PC-3 (cell line): ENCODE measurements around the gene MYH15. TPM values are rescaled to one million over a fixed set of nuclear protein-coding genes. Genes with fewer than 3 reads are reported as not detected.
A peak's percentile ranks its signal among the peaks of the same experiment; 100 is the strongest.

Source experiments
- ATAC-seq: fragments of 200-7000 bp; cut with Tn5 transposase; 2 replicates; pipeline ENCODE4 v1.9.1; 2020; ENCODE audit warnings: mild to moderate bottlenecking, moderate library complexity
- BruUV-seq: library from RNA; stranded (reverse); fragments of 400-500 nt; replicated peaks from 2 replicates; lab custom pipeline; 2021; lab: Mats Ljungman, UMichigan
- CTCF ChIA-PET: fragments of 300-600 bp; sonication (Branson Sonifier 250); formaldehyde crosslinking; loops from one replicate; lab custom pipeline; 2022; ENCODE audit warnings: antibody characterized with exemption; lab: Charles Lee
- POLR2A ChIA-PET: fragments of 300-600 bp; sonication (Branson Sonifier 250); formaldehyde crosslinking; loops from one replicate; lab custom pipeline; 2022; ENCODE audit warnings: antibody characterized with exemption; ENCODE audit not compliant: unreplicated experiment; lab: Charles Lee
- DNase-seq: peaks from one replicate; pipeline ENCODE4 v3.0.0-alpha.2; 2015
- H2AFZ ChIP-seq: fragments of 300-600 bp; sonication (generic); 2 replicates; pipeline ENCODE4 v1.6.0; 2016; ENCODE audit warnings: antibody characterized with exemption, low read length
- H3F3A ChIP-seq: fragments of 300-600 bp; sonication (generic); one replicate; pipeline ENCODE4 v1.6.0; 2017; ENCODE audit warnings: antibody characterized with exemption, low read length, control low read depth, mild to moderate bottlenecking; ENCODE audit not compliant: unreplicated experiment
- H3K27ac ChIP-seq: fragments of 300-600 bp; sonication (generic); 2 replicates; pipeline ENCODE4 v1.5.1; 2016; ENCODE audit warnings: mild to moderate bottlenecking, low read length
- H3K27me3 ChIP-seq: fragments of 300-600 bp; sonication (generic); 2 replicates; pipeline ENCODE4 v1.6.1; 2016; ENCODE audit warnings: low read length, mixed read lengths
- H3K36me3 ChIP-seq: fragments of 300-600 bp; sonication (generic); 2 replicates; pipeline ENCODE4 v1.6.1; 2016; ENCODE audit warnings: low read depth, mixed run types, low read length, mixed read lengths
- H3K4me1 ChIP-seq: fragments of 300-600 bp; sonication (generic); 2 replicates; pipeline ENCODE4 v1.5.1; 2016; ENCODE audit warnings: low read length; ENCODE audit not compliant: insufficient read depth
- H3K4me2 ChIP-seq: fragments of 300-600 bp; sonication (generic); 2 replicates; pipeline ENCODE4 v1.6.0; 2016; ENCODE audit warnings: low read length
- H3K4me3 ChIP-seq: fragments of 300-600 bp; sonication (generic); 2 replicates; pipeline ENCODE4 v1.5.1; 2016; ENCODE audit warnings: mild to moderate bottlenecking, low read length, mixed read lengths
- H3K79me2 ChIP-seq: fragments of 300-600 bp; sonication (generic); 2 replicates; pipeline ENCODE4 v1.6.1; 2017; ENCODE audit warnings: low read length, mixed read lengths
- H3K9ac ChIP-seq: fragments of 300-600 bp; sonication (generic); 2 replicates; pipeline ENCODE4 v1.6.0; 2016; ENCODE audit warnings: mild to moderate bottlenecking, low read length
- H3K9me2 ChIP-seq: fragments of 300-600 bp; sonication (generic); replicated peaks from 2 replicates; pipeline ENCODE4 v1.6.1; 2016; ENCODE audit warnings: mixed run types, low read length, mixed read lengths
- H3K9me3 ChIP-seq: fragments of 300-600 bp; sonication (generic); 2 replicates; pipeline ENCODE4 v1.6.1; 2016; ENCODE audit warnings: low read length, mixed read lengths
- H4K20me1 ChIP-seq: fragments of 300-600 bp; sonication (generic); 2 replicates; pipeline ENCODE4 v1.6.1; 2016; ENCODE audit warnings: low read length, mixed read lengths
- CTCF ChIP-seq: fragments of 300-600 bp; sonication (generic); conservative IDR thresholded peaks from 2 replicates; pipeline ENCODE4 v1.5.1; 2017; ENCODE audit warnings: antibody characterized with exemption, low read depth, mild to moderate bottlenecking, low read length
- EZH2 ChIP-seq: fragments of 300-600 bp; sonication (generic); IDR thresholded peaks from one replicate; pipeline ENCODE4 v1.6.1; 2017; ENCODE audit warnings: antibody characterized with exemption, mild to moderate bottlenecking, low read length; ENCODE audit not compliant: unreplicated experiment
- EZH2phosphoT487 ChIP-seq: fragments of 300-600 bp; sonication (generic); IDR thresholded peaks from 2 replicates; pipeline ENCODE4 v1.6.1; 2018; ENCODE audit warnings: mild to moderate bottlenecking, antibody characterized with exemption, low read length, borderline replicate concordance
- intact Hi-C: fragments of 100-400 bp; cut with micrococcal nuclease; formaldehyde crosslinking; loops from 2 replicates; pipeline ENCODE4 v1.9.0; 2023
- total RNA-seq: library from RNA; depleted of rRNA; stranded (reverse); fragments of >200 nt; gene quantifications from 2 replicates; pipeline ENCODE4 v1.2.3, GENCODE V29; 2014

Gene MYH15
- total RNA-seq, 1 experiment from 2014 or later, result 2.4 TPM

DNA sequence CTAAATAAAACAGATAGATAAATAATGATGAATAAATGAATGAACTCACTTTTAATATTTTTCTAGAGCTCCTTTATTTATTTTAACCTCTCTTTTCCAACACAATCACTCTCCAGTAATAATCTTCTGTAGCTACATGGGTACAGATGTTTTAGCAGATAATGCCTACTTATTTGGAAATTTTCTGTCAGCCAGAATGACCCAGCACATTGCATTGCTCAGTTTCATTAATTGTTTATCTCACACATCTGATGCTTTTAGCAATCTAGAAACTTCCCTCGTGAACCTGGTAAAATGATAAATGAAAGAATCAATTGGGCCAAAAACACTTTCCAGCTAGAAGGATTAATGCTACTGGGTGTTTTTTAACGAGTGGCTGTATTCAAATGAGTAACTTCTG is 14.9 kb upstream of the MYH15 start:
- POLR2A ChIA-PET, result no interaction called here
- Histone ChIP-seq H2AFZ (no peak overlapping the region), H3K79me2 (no peaks in the 10 kb centered on the region), H3K27me3 (no peaks in the 10 kb centered on the region), H3K4me3 (no peak overlapping the region), H3K4me2 (no peak overlapping the region), H3K27ac (no peak overlapping the region), H3K36me3 (no peaks in the 10 kb centered on the region), H3K9me2 (no peaks in the 10 kb centered on the region), H4K20me1 (no peaks in the 10 kb centered on the region), H3F3A (no peaks in the 10 kb centered on the region), H3K4me1 (no peaks in the 10 kb centered on the region), H3K9ac (no peak overlapping the region), H3K9me3 (no peaks in the 10 kb centered on the region)
- CTCF ChIA-PET, result no interaction called here
- DNase-seq, result no peak
- no peak for ATAC-seq
- intact Hi-C loops, result no loop called here
- no TSS peak for BruUV-seq
- TF ChIP-seq EZH2 (no peak), CTCF (no peak), EZH2phosphoT487 (no peak)

GRCh38 chr3:108524537-108524936 is 14.1 kb upstream of the MYH15 start:
- Histone ChIP-seq H3K4me1 (no peaks in the 10 kb centered on the region), H3K9ac (no peak overlapping the region), H3K27me3 (no peaks in the 10 kb centered on the region), H4K20me1 (no peaks in the 10 kb centered on the region), H2AFZ (no peak overlapping the region), H3K79me2 (no peaks in the 10 kb centered on the region), H3K9me3 (no peaks in the 10 kb centered on the region), H3K4me2 (no peak overlapping the region), H3K9me2 (no peaks in the 10 kb centered on the region), H3K27ac (no peak overlapping the region), H3K36me3 (no peaks in the 10 kb centered on the region), H3F3A (no peaks in the 10 kb centered on the region), H3K4me3 (no peak overlapping the region)
- CTCF ChIA-PET, result no interaction called here
- no TSS peak for BruUV-seq
- TF ChIP-seq EZH2phosphoT487, result no peak
- no peak for TF ChIP-seq EZH2
- TF ChIP-seq CTCF, result no peak
- intact Hi-C loops, result no loop called here
- POLR2A ChIA-PET, result interaction anchor here (0.5 kb wide), 1 partner anchor 13 kb away, joined by 3 read pairs; no protein-coding TSS in a partner anchor
- no peak for ATAC-seq
- DNase-seq, result no peak

GRCh38 chr3:108518895-108519294 is 8.5 kb upstream of the MYH15 start:
- Histone ChIP-seq H3K4me3 (no peak overlapping the region), H3K4me2 (no peak overlapping the region), H3K27me3 (no peaks in the 10 kb centered on the region), H3K79me2 (no peaks in the 10 kb centered on the region), H3K9me2 (no peaks in the 10 kb centered on the region), H3K9me3 (no peaks in the 10 kb centered on the region), H3K36me3 (no peaks in the 10 kb centered on the region), H3K27ac (no peak overlapping the region), H3K4me1 (no peaks in the 10 kb centered on the region), H3F3A (no peaks in the 10 kb centered on the region), H2AFZ (no peak overlapping the region), H3K9ac (no peak overlapping the region), H4K20me1 (no peaks in the 10 kb centered on the region)
- ChIA-PET CTCF (no interaction called here), POLR2A (no interaction called here)
- TF ChIP-seq EZH2, result no peak
- TF ChIP-seq EZH2phosphoT487, result no peak
- TF ChIP-seq CTCF, result no peak
- intact Hi-C loops, result no loop called here
- DNase-seq, result peak; percentile 21
- BruUV-seq, result no TSS peak
- no peak for ATAC-seq
